HEK293 (cell line): ENCODE measurements around the gene ZBTB20.
"Not testable (repeated sequence)": the region's sequence is repeated elsewhere in the genome, so short reads cannot be mapped to it uniquely, and the experiment has no call there.

Source experiments
- CTCF ChIP-seq: fragments of 450-650 bp; formaldehyde crosslinking; IDR thresholded peaks from 2 replicates; pipeline ENCODE4 v1.5.1; 2016; ENCODE audit warnings: missing biosample characterization, missing genetic modification characterization
- ZNF174 ChIP-seq: fragments of 450-650 bp; formaldehyde crosslinking; IDR thresholded peaks from 2 replicates; pipeline ENCODE4 v1.5.0; 2017; ENCODE audit warnings: missing biosample characterization, mild to moderate bottlenecking, missing genetic modification characterization
- ZNF223 ChIP-seq: fragments of 450-650 bp; formaldehyde crosslinking; IDR thresholded peaks from 2 replicates; pipeline ENCODE4 v1.5.1; 2016; ENCODE audit warnings: missing biosample characterization, missing genetic modification characterization
- ZNF274 ChIP-seq, 2 experiments: fragments of 200-500 bp in 1 of 2; fragments of 450-650 bp in 1 of 2; sonication (Bioruptor generic) in 1 of 2; formaldehyde crosslinking in 1 of 2; IDR thresholded peaks; 2 replicates each; pipeline versions ENCODE4 v1.5.1 to v1.6.1; 2014 to 2016; ENCODE audit warnings: borderline replicate concordance in 1 of 2, inconsistent platforms in 1 of 2, low read length in 1 of 2, missing biosample characterization in 1 of 2, missing genetic modification characterization in 1 of 2
- ZNF530 ChIP-seq: fragments of 450-650 bp; formaldehyde crosslinking; IDR thresholded peaks from 2 replicates; pipeline ENCODE4 v1.5.1; 2016; ENCODE audit warnings: low read depth, missing biosample characterization, missing genetic modification characterization

GRCh38 chr3:114679773-114680172 is 467.3 kb downstream of the ZBTB20 start:
- not testable (repeated sequence) for TF ChIP-seq ZNF530 (tag by site-specific recombination); CTCF (tag by site-specific recombination); ZNF274 (IDR thresholded peaks at IDR 0.05; ENCODE audit: low read length); ZNF274 (tag by site-specific recombination; IDR thresholded peaks at IDR 0.05; ENCODE audit: borderline replicate concordance); ZNF223; ZNF174 (tag by site-specific recombination)
